OCI-LY7 (cell line): ENCODE measurements around the gene AGBL4. TPM values are rescaled to one million over a fixed set of nuclear protein-coding genes. Genes with fewer than 3 reads are reported as not detected.

Experiments
- BruUV-seq: library from RNA; stranded (reverse); fragments of 400-500 nt; replicated peaks from 2 replicates; lab custom pipeline; 2021; lab: Mats Ljungman, UMichigan
- CTCF ChIA-PET: fragments of 300-600 bp; sonication (Branson Sonifier 250); formaldehyde crosslinking; loops from one replicate; lab custom pipeline; 2022; ENCODE audit warnings: antibody characterized with exemption; ENCODE audit not compliant: unreplicated experiment; lab: Charles Lee
- POLR2A ChIA-PET: fragments of 300-600 bp; sonication (Branson Sonifier 250); formaldehyde crosslinking; loops from one replicate; lab custom pipeline; 2022; ENCODE audit warnings: antibody characterized with exemption; lab: Charles Lee
- DNase-seq: peaks from one replicate; pipeline ENCODE4 v3.0.0-alpha.2; 2015; ENCODE audit warnings: low spot score
- H2AFZ ChIP-seq: fragments of 200-600 bp; sonication (generic), shearing (Covaris generic); 2 replicates; pipeline ENCODE4 v1.6.1; 2014; ENCODE audit warnings: mild to moderate bottlenecking, antibody characterized with exemption, low read length, moderate library complexity
- H3K27ac ChIP-seq: fragments of 200-600 bp; sonication (generic); 2 replicates; pipeline ENCODE4 v1.5.1; 2014; ENCODE audit warnings: mixed run types, low read depth, mild to moderate bottlenecking, moderate library complexity, low read length, inconsistent platforms; ENCODE audit not compliant: poor library complexity, severe bottlenecking
- H3K36me3 ChIP-seq: fragments of 200-600 bp; sonication (generic); 2 replicates; pipeline ENCODE4 v1.6.1; 2014; ENCODE audit warnings: mild to moderate bottlenecking, antibody characterized with exemption, low read length, moderate library complexity, mixed read lengths; ENCODE audit not compliant: insufficient read depth
- H3K4me1 ChIP-seq: fragments of 200-600 bp; sonication (generic); 2 replicates; pipeline ENCODE4 v1.5.1; 2014; ENCODE audit warnings: mild to moderate bottlenecking, low read length; ENCODE audit not compliant: insufficient read depth, poor library complexity, severe bottlenecking
- H3K4me2 ChIP-seq: fragments of 200-600 bp; sonication (generic); 2 replicates; pipeline ENCODE4 v1.6.1; 2014; ENCODE audit warnings: mild to moderate bottlenecking, low read length
- H3K4me3 ChIP-seq: fragments of 200-600 bp; sonication (generic); 2 replicates; pipeline ENCODE4 v1.5.1; 2014; ENCODE audit warnings: mild to moderate bottlenecking, low read depth, low read length; ENCODE audit not compliant: poor library complexity, severe bottlenecking
- H3K79me2 ChIP-seq: fragments of 200-600 bp; sonication (generic); 2 replicates; pipeline ENCODE4 v1.6.1; 2016; ENCODE audit warnings: low read depth, mild to moderate bottlenecking, low read length, moderate library complexity, mixed read lengths; ENCODE audit not compliant: insufficient read depth
- H3K9me2 ChIP-seq: fragments of 200-600 bp; sonication (generic); 2 replicates; pipeline ENCODE4 v1.6.1; 2016; ENCODE audit warnings: mild to moderate bottlenecking, low read length, mixed read lengths; ENCODE audit not compliant: insufficient read depth
- H3K9me3 ChIP-seq: fragments of 200-600 bp; sonication (generic); 2 replicates; pipeline ENCODE4 v1.6.1; 2014; ENCODE audit warnings: mild to moderate bottlenecking, mixed run types, low read length, mixed read lengths
- H4K20me1 ChIP-seq: fragments of 200-600 bp; sonication (generic); 2 replicates; pipeline ENCODE4 v1.6.1; 2014; ENCODE audit warnings: mild to moderate bottlenecking, antibody characterized with exemption, low read length, moderate library complexity, mixed read lengths; ENCODE audit not compliant: insufficient read depth
- CTCF ChIP-seq: fragments of 200-600 bp; sonication (generic); conservative IDR thresholded peaks from 2 replicates; pipeline ENCODE4 v1.5.1; 2014; ENCODE audit warnings: mild to moderate bottlenecking, antibody characterized with exemption, low read length, moderate library complexity, mixed read lengths
- EZH2phosphoT487 ChIP-seq: fragments of 200-600 bp; sonication (generic); IDR thresholded peaks from 2 replicates; pipeline ENCODE4 v1.6.1; 2018; ENCODE audit warnings: low read depth, borderline replicate concordance, mild to moderate bottlenecking, mixed run types, antibody characterized with exemption, low read length, moderate library complexity, mixed read lengths
- intact Hi-C: fragments of 100-400 bp; cut with micrococcal nuclease; formaldehyde crosslinking; loops from one replicate; pipeline ENCODE4 v1.10.0; 2022; ENCODE audit not compliant: unreplicated experiment
- total RNA-seq, 2 experiments: library from RNA; depleted of rRNA in 1 of 2; stranded (reverse); fragments of >200 nt in 1 of 2; shearing (Covaris generic) in 1 of 2; gene quantifications; 2 replicates each; pipeline ENCODE4 v1.2.3, GENCODE V29; 2014 to 2022

Gene AGBL4
- total RNA-seq, 2 experiments from 2014 or later = not detected

DNA sequence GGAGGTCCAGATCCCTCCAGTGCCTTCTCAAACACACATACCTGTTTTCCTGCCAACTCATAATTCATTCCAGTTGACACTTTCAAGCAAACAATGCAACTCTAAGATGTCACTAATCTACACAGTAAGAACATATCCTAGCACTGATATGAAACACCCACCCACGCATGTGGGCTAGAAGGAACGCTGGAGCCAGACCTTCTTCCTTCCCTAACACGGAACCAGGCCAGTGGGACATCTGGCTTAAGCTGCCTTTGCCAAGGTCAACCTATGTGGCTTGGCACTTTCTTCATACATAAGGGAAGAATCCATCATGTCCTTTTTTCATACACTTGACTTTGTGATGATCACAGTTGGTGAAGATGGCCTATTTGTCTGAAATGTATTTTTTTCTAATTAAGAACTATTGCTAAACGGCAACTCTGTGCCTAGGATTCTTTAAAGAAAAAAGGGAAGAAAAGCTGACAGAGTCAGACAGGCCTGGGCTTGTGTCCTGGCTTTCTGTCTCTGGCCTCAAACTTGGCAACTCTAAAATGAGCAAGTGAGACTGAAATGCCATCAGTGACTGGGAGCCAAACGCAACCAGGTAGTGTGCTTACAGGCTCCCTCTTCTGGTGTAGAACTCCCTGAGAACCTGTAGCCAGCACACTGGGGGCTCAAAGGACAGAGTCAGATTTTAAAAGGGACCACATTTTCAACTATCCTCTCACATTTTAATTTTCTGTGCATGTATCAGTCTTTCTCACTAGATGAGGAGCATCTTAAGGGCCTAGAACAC is 1154.4 kb downstream of the AGBL4 start:
- H3K36me3 ChIP-seq = no peaks in the 10 kb centered on the region
- H4K20me1 ChIP-seq = no peaks in the 10 kb centered on the region
- no peak overlapping the region for H3K4me2 ChIP-seq
- BruUV-seq = no TSS peak
- H2AFZ ChIP-seq = no peak overlapping the region
- H3K9me3 ChIP-seq = no peaks in the 10 kb centered on the region
- CTCF ChIA-PET = no interaction called here
- H3K27ac ChIP-seq = no peak overlapping the region
- H3K9me2 ChIP-seq = no peaks in the 10 kb centered on the region
- intact Hi-C loops = no loop called here
- TF ChIP-seq EZH2phosphoT487 (no peak), CTCF (peak; percentile 41)
- H3K4me1 ChIP-seq = no peaks in the 10 kb centered on the region
- H3K4me3 ChIP-seq = no peak overlapping the region
- no peaks in the 10 kb centered on the region for H3K79me2 ChIP-seq
- POLR2A ChIA-PET = no interaction called here
- no peak for DNase-seq

DNA sequence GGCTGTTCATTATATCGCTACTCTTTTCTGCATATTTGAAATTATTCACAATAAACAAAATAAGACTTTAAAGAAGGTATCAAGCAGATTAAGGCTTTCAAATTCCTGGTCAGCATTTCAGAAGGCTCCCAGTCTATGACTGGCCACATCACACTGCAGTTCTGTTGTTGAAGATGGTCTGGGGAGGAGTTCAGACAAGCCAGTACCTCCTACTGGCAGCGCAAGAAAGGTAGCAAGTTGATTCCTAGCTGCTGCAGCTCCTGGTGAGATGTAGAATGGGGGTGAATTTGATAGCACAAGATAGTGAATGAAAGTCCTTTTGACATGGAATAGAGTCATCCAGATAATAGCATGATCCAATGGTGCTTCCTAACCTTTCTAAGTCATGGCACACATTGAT is 1158.8 kb downstream of the AGBL4 start:
- no TSS peak for BruUV-seq
- no peaks in the 10 kb centered on the region for H3K9me2 ChIP-seq
- H3K27ac ChIP-seq = no peak overlapping the region
- POLR2A ChIA-PET = no interaction called here
- no peaks in the 10 kb centered on the region for H4K20me1 ChIP-seq
- no peaks in the 10 kb centered on the region for H3K79me2 ChIP-seq
- no peak overlapping the region for H3K4me3 ChIP-seq
- H2AFZ ChIP-seq = no peak overlapping the region
- no peaks in the 10 kb centered on the region for H3K9me3 ChIP-seq
- no peak for TF ChIP-seq EZH2phosphoT487
- no peak for TF ChIP-seq CTCF
- H3K36me3 ChIP-seq = no peaks in the 10 kb centered on the region
- intact Hi-C loops = no loop called here
- no peak overlapping the region for H3K4me2 ChIP-seq
- H3K4me1 ChIP-seq = no peaks in the 10 kb centered on the region
- CTCF ChIA-PET = no interaction called here
- no peak for DNase-seq

- intact Hi-C loops = no loop called here
- no peak for TF ChIP-seq EZH2phosphoT487
- TF ChIP-seq CTCF = no peak
Measured at GRCh38 chr1:48859456-48859855, 1164.3 kb downstream of the AGBL4 start.

More at GRCh38 chr1:48859456-48859855, 1164.3 kb downstream of the AGBL4 start:
- H3K9me3 ChIP-seq = no peaks in the 10 kb centered on the region
- no peaks in the 10 kb centered on the region for H3K4me1 ChIP-seq
- ChIA-PET CTCF (no interaction called here), POLR2A (no interaction called here)
- no TSS peak for BruUV-seq
- no peaks in the 10 kb centered on the region for H4K20me1 ChIP-seq
- no peaks in the 10 kb centered on the region for H3K9me2 ChIP-seq
- no peak overlapping the region for H3K4me3 ChIP-seq
- DNase-seq = no peak
- H3K79me2 ChIP-seq = no peaks in the 10 kb centered on the region
- H3K36me3 ChIP-seq = no peaks in the 10 kb centered on the region
- no peak overlapping the region for H3K4me2 ChIP-seq
- no peak overlapping the region for H2AFZ ChIP-seq
- H3K27ac ChIP-seq = no peak overlapping the region
